CD4-positive, alpha-beta memory T cell (primary cell): ENCODE results near the gene NR2C2AP. TPM values are rescaled to one million over a fixed set of nuclear protein-coding genes. Genes with fewer than 3 reads are reported as not detected.

Source experiments
- CTCF ChIA-PET: fragments of 350-600 bp; sonication (Branson Sonifier 250); formaldehyde crosslinking; loops from one replicate; lab custom pipeline; 2021; ENCODE audit warnings: inconsistent platforms; ENCODE audit not compliant: partially characterized antibody; lab: Charles Lee
- POLR2A ChIA-PET: fragments of 350-600 bp; sonication (Branson Sonifier 250); formaldehyde crosslinking; loops from one replicate; lab custom pipeline; 2021; ENCODE audit not compliant: partially characterized antibody; lab: Charles Lee
- DNase-seq, 5 donors: peaks; one replicate each; pipeline versions ENCODE4 v3.0.0 to v3.0.0-alpha.2; 2020 to 2022; ENCODE audit warnings: mixed read lengths in 1 of 5
- H3K27ac ChIP-seq: one replicate; pipeline ENCODE4 v1.7.0; 2013; ENCODE audit warnings: low read depth, low read length
- H3K27me3 ChIP-seq: 2 replicates; pipeline ENCODE4 v1.7.0; 2013; ENCODE audit warnings: mild to moderate bottlenecking, low read length, moderate library complexity; ENCODE audit not compliant: insufficient read depth
- H3K36me3 ChIP-seq: 2 replicates; pipeline ENCODE4 v1.7.0; 2013; ENCODE audit warnings: mild to moderate bottlenecking, low read length, moderate library complexity; ENCODE audit not compliant: insufficient read depth
- H3K4me1 ChIP-seq: 2 replicates; pipeline ENCODE4 v1.7.0; 2013; ENCODE audit warnings: mild to moderate bottlenecking, low read length, moderate library complexity; ENCODE audit not compliant: insufficient read depth
- H3K4me3 ChIP-seq, 2 donors: one replicate each; pipeline ENCODE4 v1.7.0; 2013; ENCODE audit warnings: low read length in 2 of 2, mild to moderate bottlenecking in 1 of 2
- H3K9me3 ChIP-seq, 2 donors: one replicate each; pipeline ENCODE4 v1.7.0; 2013; ENCODE audit warnings: low read length in 2 of 2, control low read depth in 1 of 2; ENCODE audit not compliant: control insufficient read depth in 1 of 2
- H3K27ac Mint-ChIP-seq, 7 donors: one replicate each; pipeline ENCODE4 v1.8.0; 2020 to 2021; ENCODE audit warnings: mixed read lengths in 7 of 7, mild to moderate bottlenecking in 6 of 7, inconsistent platforms in 3 of 7, moderate library complexity in 3 of 7
- H3K27me3 Mint-ChIP-seq, 2 donors: one replicate each; pipeline ENCODE4 v1.8.0; 2020 to 2021; ENCODE audit warnings: mixed read lengths in 2 of 2
- H3K36me3 Mint-ChIP-seq, 2 donors: one replicate each; pipeline ENCODE4 v1.8.0; 2020 to 2021; ENCODE audit warnings: mixed read lengths in 2 of 2, inconsistent platforms in 1 of 2, mild to moderate bottlenecking in 1 of 2
- H3K4me1 Mint-ChIP-seq, 4 donors: one replicate each; pipeline ENCODE4 v1.8.0; 2020 to 2021; ENCODE audit warnings: mixed read lengths in 4 of 4, mild to moderate bottlenecking in 1 of 4
- H3K4me3 Mint-ChIP-seq, 8 donors: one replicate each; pipeline ENCODE4 v1.8.0; 2020 to 2021; ENCODE audit warnings: mixed read lengths in 8 of 8, mild to moderate bottlenecking in 7 of 8, moderate library complexity in 6 of 8, inconsistent platforms in 3 of 8
- H3K9me3 Mint-ChIP-seq, 8 donors: one replicate each; pipeline ENCODE4 v1.8.0; 2020 to 2021; ENCODE audit warnings: mixed read lengths in 8 of 8, mild to moderate bottlenecking in 5 of 8, inconsistent platforms in 3 of 8, moderate library complexity in 1 of 8
- intact Hi-C: fragments of 100-400 bp; cut with micrococcal nuclease; formaldehyde crosslinking; loops from one replicate; pipeline ENCODE4 v1.15.1; 2023
- polyA plus RNA-seq, 2 donors: library from polyadenylated mRNA; unstranded; fragments of 300-500 nt; fragmentation: Illumina TruSeq; gene quantifications; one replicate each; pipeline ENCODE4 v1.2.3, GENCODE V29; 2021
- total RNA-seq, 2 experiments: library from RNA; stranded (reverse); gene quantifications; one replicate each; pipeline ENCODE4 v1.2.3, GENCODE V29; 2021

Gene NR2C2AP
- total and polyA plus RNA-seq, 4 experiments from 2014 or later: 25.1 to 33.2 (median 30.3) TPM

- POLR2A ChIA-PET: no interaction called here
- DNase-seq: no peak
These were observed 50.4 kb downstream of the NR2C2AP start for GRCh38 chr19:19152668-19153384.

GRCh38 chr19:19151418-19151817, 51.8 kb downstream of the NR2C2AP start:
- intact Hi-C loops: no loop called here
- DNase-seq: no peak
- no peaks in the 10 kb centered on the region for H3K4me1 Mint-ChIP-seq
- H3K4me3 Mint-ChIP-seq: no peak overlapping the region
- Histone ChIP-seq H3K9me3 (no peaks in the 10 kb centered on the region), H3K36me3 (peaks cover 8% of the 10 kb centered on the region), H3K27ac (no peak overlapping the region), H3K4me3 (no peak overlapping the region), H3K27me3 (no peaks in the 10 kb centered on the region), H3K4me1 (no peaks in the 10 kb centered on the region)
- POLR2A ChIA-PET: no interaction called here
- no peak overlapping the region for H3K27ac Mint-ChIP-seq
- H3K27me3 Mint-ChIP-seq: no peaks in the 10 kb centered on the region
- H3K36me3 Mint-ChIP-seq: peaks cover 14 to 17% of the 10 kb centered on the region in 2 donors
- no peaks in the 10 kb centered on the region for H3K9me3 Mint-ChIP-seq
- CTCF ChIA-PET: interaction anchor here (2.3 kb wide), 1 partner anchor 23 kb away, joined by 6 read pairs; no protein-coding TSS in a partner anchor

More at GRCh38 chr19:19152668-19153384, 50.4 kb downstream of the NR2C2AP start:
- Histone ChIP-seq H3K9me3 (no peaks in the 10 kb centered on the region), H3K4me1 (no peaks in the 10 kb centered on the region), H3K27me3 (no peaks in the 10 kb centered on the region), H3K27ac (no peak overlapping the region), H3K36me3 (peaks cover 8% of the 10 kb centered on the region), H3K4me3 (no peak overlapping the region)
- H3K4me1 Mint-ChIP-seq: no peaks in the 10 kb centered on the region
- H3K36me3 Mint-ChIP-seq: peaks cover 16 to 26% of the 10 kb centered on the region in 2 donors
- H3K27ac Mint-ChIP-seq: no peak overlapping the region
- intact Hi-C loops: no loop called here
- no peak overlapping the region for H3K4me3 Mint-ChIP-seq
- no peaks in the 10 kb centered on the region for H3K9me3 Mint-ChIP-seq
- no peaks in the 10 kb centered on the region for H3K27me3 Mint-ChIP-seq
- CTCF ChIA-PET: interaction anchor here (0.6 kb wide), 1 partner anchor 12 kb away, joined by 4 read pairs; no protein-coding TSS in a partner anchor

Other genes starting within 250 kb of the NR2C2AP start
- gene SUGP2, start 169.9 kb downstream of the NR2C2AP start, total RNA-seq: 100 to 1,000 TPM; 111 to 113 TPM
- gene SUGP2, start 169.9 kb downstream of the NR2C2AP start, polyA plus RNA-seq: 1 to 10 TPM; 3.9 to 8.2 TPM
- 10 to 100 TPM; 11.8 to 12.8 TPM for gene ARMC6, start 169.8 kb downstream of the NR2C2AP start, total RNA-seq
- 10 to 100 TPM; 23.6 to 25.8 TPM for gene ARMC6, start 169.8 kb downstream of the NR2C2AP start, polyA plus RNA-seq
- gene SLC25A42, start 139.4 kb downstream of the NR2C2AP start, total RNA-seq: 10 to 100 TPM; 28.3 to 31.6 TPM
- 10 to 100 TPM; 11.3 to 13.7 TPM for gene SLC25A42, start 139.4 kb downstream of the NR2C2AP start, polyA plus RNA-seq
- gene TMEM161A, start 64.9 kb downstream of the NR2C2AP start, total RNA-seq: 10 to 100 TPM; 22.5 to 25.1 TPM
- 10 to 100 TPM; 17.0 to 31.2 TPM for gene TMEM161A, start 64.9 kb downstream of the NR2C2AP start, polyA plus RNA-seq
- gene MEF2B, start 33.2 kb downstream of the NR2C2AP start, total RNA-seq: 1 to 10 TPM; 3.1 to 5.2 TPM
- under 1 TPM in 1 of 2 donors, not detected in 1; 0.71 TPM for gene MEF2B, start 33.2 kb downstream of the NR2C2AP start, polyA plus RNA-seq
- gene BORCS8, start 11.3 kb downstream of the NR2C2AP start, total RNA-seq: 10 to 100 TPM; 36.0 to 41.2 TPM
- 10 to 100 TPM; 24.4 to 29.2 TPM for gene BORCS8, start 11.3 kb downstream of the NR2C2AP start, polyA plus RNA-seq
- gene RFXANK, start 11.2 kb downstream of the NR2C2AP start, total RNA-seq: 10 to 100 TPM; 69.5 to 77.2 TPM
- 10 to 100 TPM; 67.6 to 81.4 TPM for gene RFXANK, start 11.2 kb downstream of the NR2C2AP start, polyA plus RNA-seq
- gene NCAN, start 8.5 kb upstream of the NR2C2AP start, total RNA-seq: not detected
- not detected for gene NCAN, start 8.5 kb upstream of the NR2C2AP start, polyA plus RNA-seq
- gene TM6SF2, start 69.9 kb upstream of the NR2C2AP start, total RNA-seq: not detected
- not detected for gene TM6SF2, start 69.9 kb upstream of the NR2C2AP start, polyA plus RNA-seq
- 10 to 100 TPM; 84.7 to 97.5 TPM for gene SUGP1, start 117.1 kb upstream of the NR2C2AP start, total RNA-seq
- 10 to 100 TPM; 18.3 to 34.4 TPM for gene SUGP1, start 117.1 kb upstream of the NR2C2AP start, polyA plus RNA-seq
- 100 to 1,000 TPM; 148 to 155 TPM for gene MAU2, start 117.4 kb upstream of the NR2C2AP start, total RNA-seq
- gene MAU2, start 117.4 kb upstream of the NR2C2AP start, polyA plus RNA-seq: 10 to 100 TPM; 18.1 to 25.4 TPM
- gene GATAD2A, start 202.3 kb upstream of the NR2C2AP start, total RNA-seq: 100 to 1,000 TPM; 101 to 108 TPM
- gene GATAD2A, start 202.3 kb upstream of the NR2C2AP start, polyA plus RNA-seq: 10 to 100 TPM in 1 of 2 donors, 1 to 10 TPM in 1; 3.8 to 30.6 TPM